Activated effector memory CD4-positive, alpha-beta T cell treated with Interleukin-2 at 50 U/mL for 16 hours (primary cell): ENCODE results near the gene KAT2B.

ENCODE experiments used
- DNase-seq: peaks from one replicate; pipeline ENCODE4 v3.0.0-alpha.2; 2020

The KAT2B gene

GRCh38 chr3:20154078-20154477, 113.8 kb downstream of the KAT2B start:
- no peak for DNase-seq

- no peak for DNase-seq
These were observed 114.7 kb downstream of the KAT2B start for GRCh38 chr3:20154928-20155327.

GRCh38 chr3:20160230-20160629, 120.0 kb downstream of the KAT2B start:
- DNase-seq, result no peak

- DNase-seq, result no peak
These were observed 121.5 kb downstream of the KAT2B start for GRCh38 chr3:20161714-20162113.

- DNase-seq, result no peak
These were observed 133.7 kb downstream of the KAT2B start for GRCh38 chr3:20173844-20174410.

GRCh38 chr3:20181276-20181675, 141.0 kb downstream of the KAT2B start:
- DNase-seq, result no peak

- DNase-seq, result no peak
These were observed 142.0 kb downstream of the KAT2B start for GRCh38 chr3:20182206-20182605.

- DNase-seq, result no peak
These were observed 145.1 kb downstream of the KAT2B start for GRCh38 chr3:20185331-20185678.

- DNase-seq, result peak; percentile 100
These were observed 145.7 kb downstream of the KAT2B start, which contains the start of gene SGO1 for GRCh38 chr3:20185679-20186599. Gene SGO1, minus strand, starts transcription at chr3:20186206. Its CDS starts 2,179 bp downstream, at chr3:20184027.

GRCh38 chr3:20186600-20187004, 146.4 kb downstream of the KAT2B start:
- DNase-seq, result no peak

GRCh38 chr3:20190991-20191390, 150.7 kb downstream of the KAT2B start:
- DNase-seq, result no peak

GRCh38 chr3:20194793-20195460, 154.7 kb downstream of the KAT2B start:
- DNase-seq, result no peak

- DNase-seq, result no peak
These were observed 157.5 kb downstream of the KAT2B start for GRCh38 chr3:20197775-20198174.

- no peak for DNase-seq
These were observed 160.9 kb downstream of the KAT2B start for GRCh38 chr3:20201143-20201542.
